ENCODE data around the gene AP4B1.

The AP4B1 gene

DNA sequence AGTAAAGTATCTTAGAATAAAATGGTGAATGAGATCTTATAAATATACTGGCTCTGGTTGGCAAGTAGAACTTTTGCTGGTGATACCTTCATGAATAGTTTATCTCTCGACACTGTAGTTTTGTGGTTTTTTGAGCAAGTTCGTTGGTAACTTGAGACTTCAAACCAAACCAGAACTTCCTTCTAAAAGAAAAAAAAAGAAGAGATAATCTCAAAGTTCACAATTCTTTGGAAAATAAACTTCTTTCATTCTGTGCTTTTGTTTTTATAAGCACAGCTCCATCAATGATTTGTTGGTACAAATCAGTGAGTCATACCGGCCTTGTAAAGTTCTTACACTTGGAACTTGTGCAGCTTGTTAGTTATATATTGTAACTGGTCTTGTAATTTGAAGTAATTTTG lies 26.9 kb upstream of the AP4B1 start:
- no peaks in the 10 kb centered on the region for H3K27me3 ChIP-seq (ENCODE audit: insufficient read depth, poor library complexity, severe bottlenecking)
- TF ChIP-seq POLR2AphosphoS5 (IDR thresholded peaks at IDR 0.05; ENCODE audit: low read depth) (no peak), SPI1 (IDR thresholded peaks at IDR 0.05; ENCODE audit: borderline replicate concordance, low read depth) (no peak), GABPA (IDR thresholded peaks at IDR 0.05; ENCODE audit: low read depth) (no peak)
- TF ChIP-seq, protein P1, sequence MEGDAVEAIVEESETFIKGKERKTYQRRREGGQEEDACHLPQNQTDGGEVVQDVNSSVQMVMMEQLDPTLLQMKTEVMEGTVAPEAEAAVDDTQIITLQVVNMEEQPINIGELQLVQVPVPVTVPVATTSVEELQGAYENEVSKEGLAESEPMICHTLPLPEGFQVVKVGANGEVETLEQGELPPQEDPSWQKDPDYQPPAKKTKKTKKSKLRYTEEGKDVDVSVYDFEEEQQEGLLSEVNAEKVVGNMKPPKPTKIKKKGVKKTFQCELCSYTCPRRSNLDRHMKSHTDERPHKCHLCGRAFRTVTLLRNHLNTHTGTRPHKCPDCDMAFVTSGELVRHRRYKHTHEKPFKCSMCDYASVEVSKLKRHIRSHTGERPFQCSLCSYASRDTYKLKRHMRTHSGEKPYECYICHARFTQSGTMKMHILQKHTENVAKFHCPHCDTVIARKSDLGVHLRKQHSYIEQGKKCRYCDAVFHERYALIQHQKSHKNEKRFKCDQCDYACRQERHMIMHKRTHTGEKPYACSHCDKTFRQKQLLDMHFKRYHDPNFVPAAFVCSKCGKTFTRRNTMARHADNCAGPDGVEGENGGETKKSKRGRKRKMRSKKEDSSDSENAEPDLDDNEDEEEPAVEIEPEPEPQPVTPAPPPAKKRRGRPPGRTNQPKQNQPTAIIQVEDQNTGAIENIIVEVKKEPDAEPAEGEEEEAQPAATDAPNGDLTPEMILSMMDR (IDR thresholded peaks at IDR 0.05; ENCODE audit: insufficient read depth, low read length), result no peak
- TF ChIP-seq, protein P2, sequence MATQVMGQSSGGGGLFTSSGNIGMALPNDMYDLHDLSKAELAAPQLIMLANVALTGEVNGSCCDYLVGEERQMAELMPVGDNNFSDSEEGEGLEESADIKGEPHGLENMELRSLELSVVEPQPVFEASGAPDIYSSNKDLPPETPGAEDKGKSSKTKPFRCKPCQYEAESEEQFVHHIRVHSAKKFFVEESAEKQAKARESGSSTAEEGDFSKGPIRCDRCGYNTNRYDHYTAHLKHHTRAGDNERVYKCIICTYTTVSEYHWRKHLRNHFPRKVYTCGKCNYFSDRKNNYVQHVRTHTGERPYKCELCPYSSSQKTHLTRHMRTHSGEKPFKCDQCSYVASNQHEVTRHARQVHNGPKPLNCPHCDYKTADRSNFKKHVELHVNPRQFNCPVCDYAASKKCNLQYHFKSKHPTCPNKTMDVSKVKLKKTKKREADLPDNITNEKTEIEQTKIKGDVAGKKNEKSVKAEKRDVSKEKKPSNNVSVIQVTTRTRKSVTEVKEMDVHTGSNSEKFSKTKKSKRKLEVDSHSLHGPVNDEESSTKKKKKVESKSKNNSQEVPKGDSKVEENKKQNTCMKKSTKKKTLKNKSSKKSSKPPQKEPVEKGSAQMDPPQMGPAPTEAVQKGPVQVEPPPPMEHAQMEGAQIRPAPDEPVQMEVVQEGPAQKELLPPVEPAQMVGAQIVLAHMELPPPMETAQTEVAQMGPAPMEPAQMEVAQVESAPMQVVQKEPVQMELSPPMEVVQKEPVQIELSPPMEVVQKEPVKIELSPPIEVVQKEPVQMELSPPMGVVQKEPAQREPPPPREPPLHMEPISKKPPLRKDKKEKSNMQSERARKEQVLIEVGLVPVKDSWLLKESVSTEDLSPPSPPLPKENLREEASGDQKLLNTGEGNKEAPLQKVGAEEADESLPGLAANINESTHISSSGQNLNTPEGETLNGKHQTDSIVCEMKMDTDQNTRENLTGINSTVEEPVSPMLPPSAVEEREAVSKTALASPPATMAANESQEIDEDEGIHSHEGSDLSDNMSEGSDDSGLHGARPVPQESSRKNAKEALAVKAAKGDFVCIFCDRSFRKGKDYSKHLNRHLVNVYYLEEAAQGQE (IDR thresholded peaks at IDR 0.05; ENCODE audit: insufficient replicate concordance, low read depth), result no peak
- DNase-seq (ENCODE audit: low read depth in 1 of 2, low spot score in 1 of 2), result no peak
- H3K27ac ChIP-seq (replicated peaks), result peak overlapping the region; percentile 99
- H3K4me3 ChIP-seq (replicated peaks; ENCODE audit: insufficient read depth, low read length), result peak overlapping the region; percentile 77

DNA sequence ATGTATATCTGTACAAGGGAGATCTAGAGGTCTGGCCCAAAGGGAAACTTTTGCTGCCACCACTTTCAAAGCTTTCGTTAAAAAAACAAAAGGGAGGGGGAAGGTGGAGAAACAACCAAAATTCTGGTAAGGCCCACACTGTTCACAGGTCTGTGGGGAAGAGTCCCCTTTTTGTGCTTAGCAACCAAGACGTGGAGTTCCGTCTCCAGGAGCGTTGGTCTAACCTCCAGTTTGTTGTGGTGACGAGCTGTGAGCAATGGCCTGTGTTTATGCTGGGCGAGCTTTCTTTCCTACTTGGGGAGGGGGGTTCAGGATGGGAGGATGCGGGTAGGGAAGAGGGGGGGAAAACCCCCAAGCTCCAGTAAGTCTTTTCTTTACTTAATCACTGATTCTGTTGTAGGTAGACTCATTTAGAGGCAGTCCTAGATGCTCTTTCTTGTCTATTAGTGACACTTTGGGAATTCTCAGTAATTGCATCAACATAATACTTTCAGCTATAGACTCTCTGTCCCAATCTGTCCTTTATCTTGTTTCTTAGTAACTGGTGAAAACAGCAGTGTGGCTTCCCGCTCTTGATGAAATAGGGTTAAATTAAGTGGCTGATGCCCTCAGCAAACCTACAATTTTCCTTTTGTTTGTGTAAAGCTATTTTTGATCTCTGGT lies 26.0 kb upstream of the AP4B1 start:
- TF ChIP-seq SPI1 (IDR thresholded peaks at IDR 0.05; ENCODE audit: borderline replicate concordance, low read depth) (no peak), POLR2AphosphoS5 (IDR thresholded peaks at IDR 0.05; ENCODE audit: low read depth) (no peak; the same call in 1 of the 2 replicates), GABPA (IDR thresholded peaks at IDR 0.05; ENCODE audit: low read depth) (no peak)
- TF ChIP-seq, protein P1 (IDR thresholded peaks at IDR 0.05; ENCODE audit: insufficient read depth, low read length), result no peak
- TF ChIP-seq, protein P2 (IDR thresholded peaks at IDR 0.05; ENCODE audit: insufficient replicate concordance, low read depth), result no peak
- H3K27ac ChIP-seq (replicated peaks), result peak overlapping the region; percentile 99
- peak; percentile 62 to 85 for DNase-seq (ENCODE audit: low read depth in 1 of 2, low spot score in 1 of 2)

DNA sequence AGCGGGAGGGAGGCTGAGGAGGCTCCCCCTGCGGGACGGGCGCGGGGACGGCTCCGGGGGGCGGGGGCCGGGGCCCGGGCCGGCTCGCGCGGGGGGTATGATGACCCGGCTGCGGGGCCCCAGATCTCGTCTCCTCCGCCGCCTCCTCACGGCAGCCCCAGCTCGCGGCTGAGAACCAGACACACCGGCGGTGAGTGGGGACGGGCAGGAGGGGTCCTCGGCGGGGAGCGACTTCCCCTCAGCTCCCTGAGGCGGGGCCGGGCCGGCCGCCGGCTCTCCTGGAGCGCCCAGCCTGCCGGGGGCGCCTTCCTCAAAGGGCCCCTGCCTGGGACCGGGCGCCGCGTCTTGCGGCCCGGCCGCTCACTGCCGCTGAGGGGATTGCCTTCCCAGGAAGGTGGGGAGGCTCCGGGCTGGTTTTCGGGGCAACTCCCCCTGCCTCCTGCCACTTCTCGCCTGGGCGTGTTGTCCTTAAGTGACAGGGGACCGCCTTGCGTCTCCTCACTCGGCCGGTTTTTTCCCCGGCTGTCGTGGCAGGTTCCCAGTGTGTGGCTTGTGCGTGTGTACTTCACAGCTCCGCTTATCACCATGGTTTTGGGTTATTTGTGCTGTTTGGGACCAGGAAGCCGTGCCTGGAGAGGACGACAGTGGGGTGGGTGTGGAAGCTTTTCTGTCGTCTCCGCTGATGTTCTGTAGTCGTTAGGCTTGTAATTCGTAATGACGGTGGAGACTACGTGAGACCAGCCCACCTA lies 25.3 kb upstream of the AP4B1 start:
- Histone ChIP-seq H3K27ac (replicated peaks) (peak overlapping the region; percentile 99), H3K27me3 (ENCODE audit: insufficient read depth, poor library complexity, severe bottlenecking) (no peaks in the 10 kb centered on the region), H3K4me3 (replicated peaks; ENCODE audit: insufficient read depth, low read length) (peak overlapping the region; percentile 77)
- peak in 1 of 2 experiments; percentile 43 for DNase-seq (ENCODE audit: low read depth in 1 of 2, low spot score in 1 of 2)
- TF ChIP-seq SPI1 (IDR thresholded peaks at IDR 0.05; ENCODE audit: borderline replicate concordance, low read depth) (no peak; the same call in 1 of the 2 replicates), POLR2AphosphoS5 (IDR thresholded peaks at IDR 0.05; ENCODE audit: low read depth) (peak; percentile 73; the same call in 1 of the 2 replicates)
- TF ChIP-seq, protein P2 (IDR thresholded peaks at IDR 0.05; ENCODE audit: insufficient replicate concordance, low read depth), result no peak

More for the DNA sequence above, 26.0 kb upstream of the AP4B1 start:
- H3K4me3 ChIP-seq (replicated peaks; ENCODE audit: insufficient read depth, low read length), result peak overlapping the region; percentile 77
- no peaks in the 10 kb centered on the region for H3K27me3 ChIP-seq (ENCODE audit: insufficient read depth, poor library complexity, severe bottlenecking)

All from HL-60 (cell line).